ENCODE measurements around the gene CD8B. TPM values are rescaled to one million over a fixed set of nuclear protein-coding genes. Genes with fewer than 3 reads are reported as not detected.

Gene CD8B
- total RNA-seq, 2 donors from 2014 or later: 1.1 to 1.3 TPM

- H3K27ac ChIP-seq: no peak overlapping the region
- no peaks in the 10 kb centered on the region for H3K27me3 ChIP-seq (replicated peaks; ENCODE audit: insufficient read depth)
- H3K36me3 ChIP-seq: no peaks in the 10 kb centered on the region
- no peaks in the 10 kb centered on the region for H3K9me3 ChIP-seq
- no peak for DNase-seq (ENCODE audit: low spot score)
- H3K4me3 ChIP-seq: no peak overlapping the region
- 80% methylated on average over 15 of the region's 16 CpGs for WGBS
- H3K4me1 ChIP-seq (replicated peaks): no peaks in the 10 kb centered on the region
- TF ChIP-seq POLR2AphosphoS5 (IDR thresholded peaks at IDR 0.05) (no peak), POLR2A (IDR thresholded peaks at IDR 0.05) (no peak)
- TF ChIP-seq, protein P1, sequence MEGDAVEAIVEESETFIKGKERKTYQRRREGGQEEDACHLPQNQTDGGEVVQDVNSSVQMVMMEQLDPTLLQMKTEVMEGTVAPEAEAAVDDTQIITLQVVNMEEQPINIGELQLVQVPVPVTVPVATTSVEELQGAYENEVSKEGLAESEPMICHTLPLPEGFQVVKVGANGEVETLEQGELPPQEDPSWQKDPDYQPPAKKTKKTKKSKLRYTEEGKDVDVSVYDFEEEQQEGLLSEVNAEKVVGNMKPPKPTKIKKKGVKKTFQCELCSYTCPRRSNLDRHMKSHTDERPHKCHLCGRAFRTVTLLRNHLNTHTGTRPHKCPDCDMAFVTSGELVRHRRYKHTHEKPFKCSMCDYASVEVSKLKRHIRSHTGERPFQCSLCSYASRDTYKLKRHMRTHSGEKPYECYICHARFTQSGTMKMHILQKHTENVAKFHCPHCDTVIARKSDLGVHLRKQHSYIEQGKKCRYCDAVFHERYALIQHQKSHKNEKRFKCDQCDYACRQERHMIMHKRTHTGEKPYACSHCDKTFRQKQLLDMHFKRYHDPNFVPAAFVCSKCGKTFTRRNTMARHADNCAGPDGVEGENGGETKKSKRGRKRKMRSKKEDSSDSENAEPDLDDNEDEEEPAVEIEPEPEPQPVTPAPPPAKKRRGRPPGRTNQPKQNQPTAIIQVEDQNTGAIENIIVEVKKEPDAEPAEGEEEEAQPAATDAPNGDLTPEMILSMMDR (IDR thresholded peaks at IDR 0.05): no peak
- intact Hi-C loops (cut with DNase I): no loop called here
Measured at GRCh38 chr2:86825693-86826381, 35.8 kb downstream of the CD8B start.

DNA sequence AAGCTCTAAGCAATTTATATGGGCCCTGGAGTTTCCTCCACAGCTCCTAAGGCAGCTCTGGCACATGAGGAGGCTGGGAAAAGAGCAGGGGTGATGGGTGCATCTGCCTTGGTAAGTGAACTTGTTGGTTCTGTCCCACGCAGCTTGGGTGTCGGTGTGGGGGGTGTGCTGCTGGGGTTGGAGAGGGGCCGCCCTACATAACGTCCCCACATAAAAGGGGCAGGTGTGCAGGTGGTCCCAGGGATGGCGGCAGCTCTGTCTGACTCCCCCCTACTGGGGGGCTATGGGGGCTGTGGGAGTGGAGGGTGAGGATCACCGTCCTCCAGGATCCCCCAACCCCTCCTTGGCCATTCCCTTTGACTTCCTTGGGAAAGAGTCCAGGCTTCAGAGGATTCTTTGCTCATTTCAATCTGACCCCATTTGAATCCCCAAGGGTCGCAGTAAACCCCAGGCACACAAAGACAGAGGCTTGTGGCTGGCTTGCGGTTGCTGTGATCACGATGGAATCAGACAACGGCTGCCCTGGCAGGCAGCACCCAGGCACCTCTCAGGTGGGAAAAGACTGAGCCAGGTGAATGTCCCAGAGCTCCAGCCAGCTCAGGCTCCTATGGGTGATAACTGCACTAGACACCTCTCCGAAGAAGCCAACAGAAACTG, 36.5 kb downstream of the CD8B start:
- Histone ChIP-seq H3K27ac (no peak overlapping the region), H3K9me3 (no peaks in the 10 kb centered on the region), H3K4me3 (no peak overlapping the region), H3K36me3 (no peaks in the 10 kb centered on the region), H3K27me3 (replicated peaks; ENCODE audit: insufficient read depth) (no peaks in the 10 kb centered on the region), H3K4me1 (replicated peaks) (no peaks in the 10 kb centered on the region)
- TF ChIP-seq, protein P1 (IDR thresholded peaks at IDR 0.05): no peak
- TF ChIP-seq POLR2AphosphoS5 (IDR thresholded peaks at IDR 0.05): no peak
- no peak for TF ChIP-seq POLR2A (IDR thresholded peaks at IDR 0.05)
- intact Hi-C loops (cut with DNase I): no loop called here
- WGBS: 86% methylated on average over 11 of the region's 11 CpGs
- no peak for DNase-seq (ENCODE audit: low spot score)

- TF ChIP-seq POLR2A (IDR thresholded peaks at IDR 0.05) (no peak), POLR2AphosphoS5 (IDR thresholded peaks at IDR 0.05) (no peak)
- TF ChIP-seq, protein P1 (IDR thresholded peaks at IDR 0.05): no peak
- no peak for DNase-seq (ENCODE audit: low spot score)
- 80% methylated on average over 3 of the region's 3 CpGs for WGBS
- Histone ChIP-seq H3K27ac (no peak overlapping the region), H3K4me3 (no peak overlapping the region), H3K36me3 (no peaks in the 10 kb centered on the region), H3K9me3 (no peaks in the 10 kb centered on the region), H3K27me3 (replicated peaks; ENCODE audit: insufficient read depth) (peaks cover 3% of the 10 kb centered on the region), H3K4me1 (replicated peaks) (no peaks in the 10 kb centered on the region)
- intact Hi-C loops (cut with DNase I): no loop called here
Measured at GRCh38 chr2:86822668-86823345, 38.9 kb downstream of the CD8B start.

DNA sequence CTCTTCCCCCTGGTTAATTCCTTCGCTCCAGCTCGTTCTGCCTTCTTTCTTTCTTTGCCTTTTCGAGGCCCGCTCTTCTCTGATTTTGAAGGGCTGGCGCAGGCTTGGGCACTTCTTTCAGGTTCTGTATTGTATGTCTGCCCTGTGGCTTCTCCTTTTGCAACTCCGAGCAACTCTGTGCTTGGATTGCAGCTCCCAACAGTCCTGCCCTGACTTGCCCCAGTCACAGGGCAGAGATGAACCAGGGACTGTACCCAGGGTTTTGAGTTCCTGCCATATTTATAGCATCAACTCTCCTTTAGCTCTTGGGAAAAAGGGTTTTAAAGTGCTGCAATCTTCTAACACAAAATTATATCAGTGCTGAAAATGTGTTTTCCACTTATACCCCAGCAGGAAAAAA, 39.8 kb downstream of the CD8B start:
- no peak overlapping the region for H3K27ac ChIP-seq
- TF ChIP-seq, protein P1 (IDR thresholded peaks at IDR 0.05): no peak
- TF ChIP-seq POLR2A (IDR thresholded peaks at IDR 0.05): no peak
- H3K9me3 ChIP-seq: no peaks in the 10 kb centered on the region
- H3K4me3 ChIP-seq: no peak overlapping the region
- H3K4me1 ChIP-seq (replicated peaks): no peaks in the 10 kb centered on the region
- intact Hi-C loops (cut with DNase I): no loop called here
- no peaks in the 10 kb centered on the region for H3K36me3 ChIP-seq
- WGBS: 68% methylated on average over 6 of the region's 6 CpGs
- H3K27me3 ChIP-seq (replicated peaks; ENCODE audit: insufficient read depth): peaks cover 3% of the 10 kb centered on the region
- DNase-seq (ENCODE audit: low spot score): no peak
